ENCODE measurements around the gene REEP1.
"Not testable (repeated sequence)": the region's sequence is repeated elsewhere in the genome, so short reads cannot be mapped to it uniquely, and the experiment has no call there.

The REEP1 gene

GRCh38 chr2:86249176-86249575 lies 88.2 kb downstream of the REEP1 start:
- Histone ChIP-seq H3K9me3 (ENCODE audit: control insufficient read depth, low read length) (no peaks in the 10 kb centered on the region), H3K27me3 (ENCODE audit: control insufficient read depth, insufficient read depth, low read length, poor library complexity, severe bottlenecking) (no peaks in the 10 kb centered on the region), H3K36me3 (ENCODE audit: control insufficient read depth, insufficient read depth, low read length) (no peaks in the 10 kb centered on the region), H3K27ac (ENCODE audit: insufficient read depth, low read depth, low read length, poor library complexity, severe bottlenecking) (no peak overlapping the region), H3K4me3 (ENCODE audit: insufficient read depth, low read depth, low read length) (no peak overlapping the region), H3K4me1 (ENCODE audit: control insufficient read depth, insufficient read depth, low read length) (no peaks in the 10 kb centered on the region)
- 90 to 92% methylated on average over 6 of the region's 6 CpGs for WGBS, 2 experiments

GRCh38 chr2:86245222-86245621 lies 92.2 kb downstream of the REEP1 start:
- not testable (repeated sequence) for H3K27ac ChIP-seq (ENCODE audit: insufficient read depth, low read depth, low read length, poor library complexity, severe bottlenecking); H3K9me3 ChIP-seq (ENCODE audit: control insufficient read depth, low read length); H3K27me3 ChIP-seq (ENCODE audit: control insufficient read depth, insufficient read depth, low read length, poor library complexity, severe bottlenecking); H3K4me3 ChIP-seq (ENCODE audit: insufficient read depth, low read depth, low read length); H3K4me1 ChIP-seq (ENCODE audit: control insufficient read depth, insufficient read depth, low read length); H3K36me3 ChIP-seq (ENCODE audit: control insufficient read depth, insufficient read depth, low read length)
- WGBS, 2 experiments, result 94 to 98% methylated on average over 5 of the region's 5 CpGs

GRCh38 chr2:86244781-86245180 lies 92.6 kb downstream of the REEP1 start:
- H3K4me1 ChIP-seq (ENCODE audit: control insufficient read depth, insufficient read depth, low read length); H3K4me3 ChIP-seq (ENCODE audit: insufficient read depth, low read depth, low read length); H3K36me3 ChIP-seq (ENCODE audit: control insufficient read depth, insufficient read depth, low read length); H3K9me3 ChIP-seq (ENCODE audit: control insufficient read depth, low read length); H3K27me3 ChIP-seq (ENCODE audit: control insufficient read depth, insufficient read depth, low read length, poor library complexity, severe bottlenecking); H3K27ac ChIP-seq (ENCODE audit: insufficient read depth, low read depth, low read length, poor library complexity, severe bottlenecking): not testable (repeated sequence)
- WGBS, 2 experiments, result 93 to 96% methylated on average over 5 of the region's 5 CpGs

- no peaks in the 10 kb centered on the region for H3K4me1 ChIP-seq (ENCODE audit: control insufficient read depth, insufficient read depth, low read length)
- WGBS, 2 experiments, result 96% methylated on average over 5 of the region's 5 CpGs
- H3K36me3 ChIP-seq (ENCODE audit: control insufficient read depth, insufficient read depth, low read length), result no peaks in the 10 kb centered on the region
- no peak overlapping the region for H3K27ac ChIP-seq (ENCODE audit: insufficient read depth, low read depth, low read length, poor library complexity, severe bottlenecking)
- H3K27me3 ChIP-seq (ENCODE audit: control insufficient read depth, insufficient read depth, low read length, poor library complexity, severe bottlenecking), result no peaks in the 10 kb centered on the region
- H3K4me3 ChIP-seq (ENCODE audit: insufficient read depth, low read depth, low read length), result no peak overlapping the region
- no peaks in the 10 kb centered on the region for H3K9me3 ChIP-seq (ENCODE audit: control insufficient read depth, low read length)
These were observed 93.3 kb downstream of the REEP1 start for GRCh38 chr2:86243950-86244733.

- Histone ChIP-seq H3K36me3 (ENCODE audit: control insufficient read depth, insufficient read depth, low read length) (no peaks in the 10 kb centered on the region), H3K4me3 (ENCODE audit: insufficient read depth, low read depth, low read length) (no peak overlapping the region), H3K4me1 (ENCODE audit: control insufficient read depth, insufficient read depth, low read length) (no peaks in the 10 kb centered on the region), H3K27ac (ENCODE audit: insufficient read depth, low read depth, low read length, poor library complexity, severe bottlenecking) (no peak overlapping the region), H3K27me3 (ENCODE audit: control insufficient read depth, insufficient read depth, low read length, poor library complexity, severe bottlenecking) (no peaks in the 10 kb centered on the region), H3K9me3 (ENCODE audit: control insufficient read depth, low read length) (no peaks in the 10 kb centered on the region)
- WGBS, 2 experiments, result 88 to 95% methylated on average over 6 of the region's 6 CpGs
These were observed 94.2 kb downstream of the REEP1 start for GRCh38 chr2:86243272-86243671.

- 89 to 93% methylated on average over 6 of the region's 6 CpGs for WGBS, 2 experiments
- Histone ChIP-seq H3K4me1 (ENCODE audit: control insufficient read depth, insufficient read depth, low read length) (no peaks in the 10 kb centered on the region), H3K9me3 (ENCODE audit: control insufficient read depth, low read length) (no peaks in the 10 kb centered on the region), H3K27me3 (ENCODE audit: control insufficient read depth, insufficient read depth, low read length, poor library complexity, severe bottlenecking) (no peaks in the 10 kb centered on the region), H3K27ac (ENCODE audit: insufficient read depth, low read depth, low read length, poor library complexity, severe bottlenecking) (no peak overlapping the region), H3K4me3 (ENCODE audit: insufficient read depth, low read depth, low read length) (no peak overlapping the region), H3K36me3 (ENCODE audit: control insufficient read depth, insufficient read depth, low read length) (no peaks in the 10 kb centered on the region)
These were observed 95.8 kb downstream of the REEP1 start for GRCh38 chr2:86241611-86242010.

GRCh38 chr2:86240251-86240650 lies 97.2 kb downstream of the REEP1 start:
- Histone ChIP-seq H3K4me1 (ENCODE audit: control insufficient read depth, insufficient read depth, low read length) (no peaks in the 10 kb centered on the region), H3K9me3 (ENCODE audit: control insufficient read depth, low read length) (no peaks in the 10 kb centered on the region), H3K36me3 (ENCODE audit: control insufficient read depth, insufficient read depth, low read length) (no peaks in the 10 kb centered on the region), H3K4me3 (ENCODE audit: insufficient read depth, low read depth, low read length) (no peak overlapping the region), H3K27ac (ENCODE audit: insufficient read depth, low read depth, low read length, poor library complexity, severe bottlenecking) (no peak overlapping the region), H3K27me3 (ENCODE audit: control insufficient read depth, insufficient read depth, low read length, poor library complexity, severe bottlenecking) (no peaks in the 10 kb centered on the region)
- 95 to 97% methylated on average over 14 of the region's 14 CpGs for WGBS, 2 experiments

- Histone ChIP-seq H3K4me3 (ENCODE audit: insufficient read depth, low read depth, low read length) (no peak overlapping the region), H3K27ac (ENCODE audit: insufficient read depth, low read depth, low read length, poor library complexity, severe bottlenecking) (no peak overlapping the region), H3K36me3 (ENCODE audit: control insufficient read depth, insufficient read depth, low read length) (no peaks in the 10 kb centered on the region), H3K9me3 (ENCODE audit: control insufficient read depth, low read length) (no peaks in the 10 kb centered on the region), H3K27me3 (ENCODE audit: control insufficient read depth, insufficient read depth, low read length, poor library complexity, severe bottlenecking) (no peaks in the 10 kb centered on the region), H3K4me1 (ENCODE audit: control insufficient read depth, insufficient read depth, low read length) (no peaks in the 10 kb centered on the region)
- 93 to 94% methylated on average over 8 of the region's 8 CpGs for WGBS, 2 experiments
These were observed 97.7 kb downstream of the REEP1 start for GRCh38 chr2:86239745-86240144.

- no peaks in the 10 kb centered on the region for H3K27me3 ChIP-seq (ENCODE audit: control insufficient read depth, insufficient read depth, low read length, poor library complexity, severe bottlenecking)
- no peaks in the 10 kb centered on the region for H3K36me3 ChIP-seq (ENCODE audit: control insufficient read depth, insufficient read depth, low read length)
- H3K9me3 ChIP-seq (ENCODE audit: control insufficient read depth, low read length), result no peaks in the 10 kb centered on the region
- H3K4me3 ChIP-seq (ENCODE audit: insufficient read depth, low read depth, low read length), result no peak overlapping the region
- no peaks in the 10 kb centered on the region for H3K4me1 ChIP-seq (ENCODE audit: control insufficient read depth, insufficient read depth, low read length)
- 86 to 89% methylated on average over 4 of the region's 4 CpGs for WGBS, 2 experiments
- no peak overlapping the region for H3K27ac ChIP-seq (ENCODE audit: insufficient read depth, low read depth, low read length, poor library complexity, severe bottlenecking)
These were observed 98.1 kb downstream of the REEP1 start for GRCh38 chr2:86239326-86239725.

GRCh38 chr2:86238354-86238753 lies 99.1 kb downstream of the REEP1 start:
- 96 to 97% methylated on average over 5 of the region's 5 CpGs for WGBS, 2 experiments
- Histone ChIP-seq H3K9me3 (ENCODE audit: control insufficient read depth, low read length) (no peaks in the 10 kb centered on the region), H3K27ac (ENCODE audit: insufficient read depth, low read depth, low read length, poor library complexity, severe bottlenecking) (no peak overlapping the region)

GRCh38 chr2:86237172-86237571 lies 100.3 kb downstream of the REEP1 start:
- H3K36me3 ChIP-seq (ENCODE audit: control insufficient read depth, insufficient read depth, low read length), result no peaks in the 10 kb centered on the region
- H3K27ac ChIP-seq (ENCODE audit: insufficient read depth, low read depth, low read length, poor library complexity, severe bottlenecking), result no peak overlapping the region
- no peaks in the 10 kb centered on the region for H3K4me1 ChIP-seq (ENCODE audit: control insufficient read depth, insufficient read depth, low read length)
- no peaks in the 10 kb centered on the region for H3K9me3 ChIP-seq (ENCODE audit: control insufficient read depth, low read length)
- no peak overlapping the region for H3K4me3 ChIP-seq (ENCODE audit: insufficient read depth, low read depth, low read length)
- WGBS, 2 experiments, result 75 to 80% methylated on average over 5 of the region's 5 CpGs
- H3K27me3 ChIP-seq (ENCODE audit: control insufficient read depth, insufficient read depth, low read length, poor library complexity, severe bottlenecking), result no peaks in the 10 kb centered on the region

More at GRCh38 chr2:86238354-86238753, 99.1 kb downstream of the REEP1 start:
- Histone ChIP-seq H3K4me1 (ENCODE audit: control insufficient read depth, insufficient read depth, low read length) (no peaks in the 10 kb centered on the region), H3K36me3 (ENCODE audit: control insufficient read depth, insufficient read depth, low read length) (no peaks in the 10 kb centered on the region), H3K4me3 (ENCODE audit: insufficient read depth, low read depth, low read length) (no peak overlapping the region), H3K27me3 (ENCODE audit: control insufficient read depth, insufficient read depth, low read length, poor library complexity, severe bottlenecking) (no peaks in the 10 kb centered on the region)
